ENCODE measurements around the gene HEATR5B.

The HEATR5B gene

DNA sequence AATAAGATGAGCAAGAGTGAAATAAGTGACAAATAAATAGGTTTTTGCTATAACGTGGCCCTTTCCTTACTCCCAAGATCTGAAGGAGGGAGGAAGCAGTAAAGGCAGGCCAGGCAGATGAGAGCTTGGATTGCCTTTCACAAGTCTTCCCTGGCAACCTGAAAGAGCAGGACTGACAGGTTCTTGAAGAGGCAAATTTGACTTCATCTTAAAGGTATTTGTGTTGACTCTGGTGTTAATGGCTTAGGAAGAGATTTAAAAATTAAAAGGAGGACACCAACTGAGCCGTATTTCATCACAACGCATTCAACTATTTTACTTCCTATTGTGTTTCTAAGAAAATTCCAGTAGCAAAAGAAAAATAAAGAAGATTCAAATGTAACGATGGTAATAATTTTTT lies 121.1 kb downstream of the HEATR5B start:
- no peak for DNase-seq
- no peak overlapping the region for H3K4me3 ChIP-seq (ENCODE audit: low read depth, low read length)
- in situ Hi-C loops (cut with HindIII; ENCODE audit: low pct_ligation_motif_present, low sequenced_read_pairs) = no loop called here
- TF ChIP-seq, protein P1, sequence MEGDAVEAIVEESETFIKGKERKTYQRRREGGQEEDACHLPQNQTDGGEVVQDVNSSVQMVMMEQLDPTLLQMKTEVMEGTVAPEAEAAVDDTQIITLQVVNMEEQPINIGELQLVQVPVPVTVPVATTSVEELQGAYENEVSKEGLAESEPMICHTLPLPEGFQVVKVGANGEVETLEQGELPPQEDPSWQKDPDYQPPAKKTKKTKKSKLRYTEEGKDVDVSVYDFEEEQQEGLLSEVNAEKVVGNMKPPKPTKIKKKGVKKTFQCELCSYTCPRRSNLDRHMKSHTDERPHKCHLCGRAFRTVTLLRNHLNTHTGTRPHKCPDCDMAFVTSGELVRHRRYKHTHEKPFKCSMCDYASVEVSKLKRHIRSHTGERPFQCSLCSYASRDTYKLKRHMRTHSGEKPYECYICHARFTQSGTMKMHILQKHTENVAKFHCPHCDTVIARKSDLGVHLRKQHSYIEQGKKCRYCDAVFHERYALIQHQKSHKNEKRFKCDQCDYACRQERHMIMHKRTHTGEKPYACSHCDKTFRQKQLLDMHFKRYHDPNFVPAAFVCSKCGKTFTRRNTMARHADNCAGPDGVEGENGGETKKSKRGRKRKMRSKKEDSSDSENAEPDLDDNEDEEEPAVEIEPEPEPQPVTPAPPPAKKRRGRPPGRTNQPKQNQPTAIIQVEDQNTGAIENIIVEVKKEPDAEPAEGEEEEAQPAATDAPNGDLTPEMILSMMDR (IDR thresholded peaks at IDR 0.05; ENCODE audit: low read depth, low read length, missing control alignments) = no peak
- H3K27ac ChIP-seq = no peak overlapping the region
- no peaks in the 10 kb centered on the region for H3K36me3 ChIP-seq (replicated peaks)
- no peaks in the 10 kb centered on the region for H3K27me3 ChIP-seq (replicated peaks)

- no peaks in the 10 kb centered on the region for H3K36me3 ChIP-seq (replicated peaks)
- H3K4me3 ChIP-seq (ENCODE audit: low read depth, low read length) = no peak overlapping the region
- no peak for DNase-seq
- in situ Hi-C loops (cut with HindIII; ENCODE audit: low pct_ligation_motif_present, low sequenced_read_pairs) = no loop called here
- no peak overlapping the region for H3K27ac ChIP-seq
- TF ChIP-seq, protein P1 (IDR thresholded peaks at IDR 0.05; ENCODE audit: low read depth, low read length, missing control alignments) = no peak
- H3K27me3 ChIP-seq (replicated peaks) = no peaks in the 10 kb centered on the region
Observed at GRCh38 chr2:36960773-36961172, 123.4 kb downstream of the HEATR5B start.

GRCh38 chr2:36960005-36960675 lies 124.0 kb downstream of the HEATR5B start:
- H3K4me3 ChIP-seq (ENCODE audit: low read depth, low read length) = no peak overlapping the region
- in situ Hi-C loops (cut with HindIII; ENCODE audit: low pct_ligation_motif_present, low sequenced_read_pairs) = no loop called here
- no peaks in the 10 kb centered on the region for H3K36me3 ChIP-seq (replicated peaks)
- TF ChIP-seq, protein P1 (IDR thresholded peaks at IDR 0.05; ENCODE audit: low read depth, low read length, missing control alignments) = no peak
- H3K27me3 ChIP-seq (replicated peaks) = no peaks in the 10 kb centered on the region
- no peak overlapping the region for H3K27ac ChIP-seq
- no peak for DNase-seq

- TF ChIP-seq, protein P1 (IDR thresholded peaks at IDR 0.05; ENCODE audit: low read depth, low read length, missing control alignments) = no peak
- Histone ChIP-seq H3K27me3 (replicated peaks) (no peaks in the 10 kb centered on the region), H3K27ac (no peak overlapping the region), H3K4me3 (ENCODE audit: low read depth, low read length) (no peak overlapping the region), H3K36me3 (replicated peaks) (no peaks in the 10 kb centered on the region)
- in situ Hi-C loops (cut with HindIII; ENCODE audit: low pct_ligation_motif_present, low sequenced_read_pairs) = no loop called here
- DNase-seq = no peak
Observed at GRCh38 chr2:36954977-36955607, 129.1 kb downstream of the HEATR5B start.

DNA sequence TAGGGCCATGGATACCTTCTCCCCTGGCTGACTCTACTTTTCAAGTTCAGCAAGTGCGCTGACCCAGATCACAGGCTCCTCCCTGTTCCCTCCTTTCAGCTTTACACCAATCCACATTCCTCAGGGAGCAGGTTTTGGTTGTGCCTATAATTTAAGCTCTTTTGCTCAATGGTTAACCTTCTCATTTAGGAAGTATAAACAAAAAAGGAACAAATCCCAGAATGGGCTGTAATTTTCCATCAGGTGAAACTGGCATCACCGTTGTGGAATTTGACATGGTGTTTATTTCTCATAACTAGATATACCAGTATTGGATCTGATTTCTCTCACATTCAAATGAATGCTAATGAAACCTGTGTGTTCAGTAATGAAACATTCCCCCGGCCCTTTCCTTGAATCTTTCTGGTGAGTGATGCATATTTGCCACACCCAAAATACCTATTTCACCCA lies 131.4 kb downstream of the HEATR5B start:
- Histone ChIP-seq H3K27me3 (replicated peaks) (no peaks in the 10 kb centered on the region), H3K4me3 (ENCODE audit: low read depth, low read length) (no peak overlapping the region), H3K27ac (no peak overlapping the region), H3K36me3 (replicated peaks) (no peaks in the 10 kb centered on the region)
- DNase-seq = no peak
- in situ Hi-C loops (cut with HindIII; ENCODE audit: low pct_ligation_motif_present, low sequenced_read_pairs) = no loop called here
- TF ChIP-seq, protein P1 (IDR thresholded peaks at IDR 0.05; ENCODE audit: low read depth, low read length, missing control alignments) = no peak
